NCI-H1048 (cell line): ENCODE data around the gene PSMB1.

Experiments
- DNase-seq: peaks from one replicate; lab custom pipeline; 2025; lab: John Stamatoyannopoulos, UW

Gene PSMB1

GRCh38 chr6:170552765-170553533 is at the start of gene PSMB1:
PSMB1 (minus strand) TSS chr6:170553307; CDS start chr6:170553242, 65 bp downstream.
- DNase-seq: peak; percentile 79

- no peak for DNase-seq
These were observed 44.2 kb upstream of the PSMB1 start for GRCh38 chr6:170597278-170597677.

GRCh38 chr6:170596426-170596825 is 43.3 kb upstream of the PSMB1 start:
- DNase-seq: no peak

GRCh38 chr6:170590725-170591124 is 37.6 kb upstream of the PSMB1 start:
- no peak for DNase-seq

GRCh38 chr6:170584954-170585498 is 31.9 kb upstream of the PSMB1 start:
- DNase-seq: no peak

- DNase-seq: peak; percentile 86
These were observed 31.3 kb upstream of the PSMB1 start, which contains the start of gene PDCD2 for GRCh38 chr6:170584181-170584953. PDCD2 (minus strand) TSS chr6:170584637; CDS start chr6:170584581, 56 bp downstream.

- DNase-seq: no peak
These were observed 30.7 kb upstream of the PSMB1 start for GRCh38 chr6:170583756-170584180.

- DNase-seq: no peak
These were observed 25.8 kb upstream of the PSMB1 start for GRCh38 chr6:170578909-170579308.

GRCh38 chr6:170575250-170575649 is 22.1 kb upstream of the PSMB1 start:
- DNase-seq: no peak

- DNase-seq: no peak
These were observed 19.8 kb upstream of the PSMB1 start for GRCh38 chr6:170572704-170573466.

- no peak for DNase-seq
These were observed 11.9 kb upstream of the PSMB1 start for GRCh38 chr6:170564936-170565530.

- no peak for DNase-seq
These were observed 8.4 kb upstream of the PSMB1 start for GRCh38 chr6:170561555-170561954.

- DNase-seq: no peak
These were observed 2.2 kb upstream of the PSMB1 start for GRCh38 chr6:170555305-170555704.

- no peak for DNase-seq
These were observed 1.7 kb upstream of the PSMB1 start for GRCh38 chr6:170554796-170555137.

GRCh38 chr6:170554013-170554795 is 1.1 kb upstream of the PSMB1 start, which contains the start of gene TBP:
TBP (plus strand) TSS chr6:170554369; CDS start chr6:170557030, 2,661 bp downstream.
- peak; percentile 89 for DNase-seq

- DNase-seq: no peak
These were observed 466 bp upstream of the PSMB1 start for GRCh38 chr6:170553534-170554012.

GRCh38 chr6:170545405-170545804 is 7.7 kb downstream of the PSMB1 start:
- no peak for DNase-seq

- DNase-seq: no peak
These were observed 10.9 kb downstream of the PSMB1 start for GRCh38 chr6:170542031-170542719.

GRCh38 chr6:170537329-170537728 is 15.8 kb downstream of the PSMB1 start:
- DNase-seq: no peak

GRCh38 chr6:170536671-170537070 is 16.4 kb downstream of the PSMB1 start:
- no peak for DNase-seq
